Sigmoid colon (tissue), 7 donors: Measurements from ENCODE around the gene CDHR4. TPM values are rescaled to one million over a fixed set of nuclear protein-coding genes. Genes with fewer than 3 reads are reported as not detected.

Experiments used
- DNase-seq: peaks from one replicate; pipeline ENCODE4 v3.0.0-alpha.2; 2019
- H3K27ac ChIP-seq, 4 donors: fragments of 200-600 bp; sonication (generic); one replicate each; pipeline ENCODE4 v1.5.1; 2016 to 2019; ENCODE audit warnings: mild to moderate bottlenecking in 1 of 4
- H3K27me3 ChIP-seq, 3 donors: fragments of 200-600 bp; sonication (generic); one replicate each; pipeline ENCODE4 v1.5.1; 2019; ENCODE audit warnings: mild to moderate bottlenecking in 1 of 3
- H3K36me3 ChIP-seq, 4 donors: fragments of 200-600 bp; sonication (generic); one replicate each; pipeline ENCODE4 v1.5.1; 2016 to 2019
- H3K4me1 ChIP-seq, 4 donors: fragments of 200-600 bp; sonication (generic); one replicate each; pipeline ENCODE4 v1.5.1; 2017 to 2019
- H3K4me3 ChIP-seq, 4 donors: fragments of 200-600 bp; sonication (generic); one replicate each; pipeline ENCODE4 v1.5.1; 2017 to 2019; ENCODE audit warnings: mild to moderate bottlenecking in 2 of 4, moderate library complexity in 1 of 4
- H3K9me3 ChIP-seq, 4 donors: fragments of 200-600 bp in 3 of 4; sonication (generic) in 3 of 4; one replicate each; pipeline versions ENCODE4 v1.5.1 to v1.6.1; 2013 to 2019
- EP300 ChIP-seq, 4 donors: sonication (generic); formaldehyde crosslinking; IDR thresholded peaks; one replicate each; pipeline ENCODE4 v1.6.1; 2017; ENCODE audit warnings: antibody characterized with exemption in 4 of 4
- POLR2A ChIP-seq, 2 donors: fragments of 450-650 bp; IDR thresholded peaks; one replicate each; pipeline ENCODE4 v1.6.1; 2016; ENCODE audit warnings: antibody characterized with exemption in 2 of 2, mild to moderate bottlenecking in 2 of 2, moderate library complexity in 2 of 2
- POLR2AphosphoS5 ChIP-seq, 4 donors: sonication (generic); formaldehyde crosslinking; IDR thresholded peaks; one replicate each; pipeline ENCODE4 v1.6.1; 2017; ENCODE audit warnings: antibody characterized with exemption in 4 of 4
- WGBS, 2 donors: extraction: QIAGEN DNeasy Blood & Tissue Kit; methylation state at CpG; one replicate each; pipeline ENCODE4 v1.1.7; 2013; 5-methylcytosine and 5-hydroxymethylcytosine counted together
- intact Hi-C: fragments of 100-400 bp; cut with DNase I; formaldehyde crosslinking; loops from one replicate; pipeline ENCODE4 v1.15.1; 2023
- polyA plus RNA-seq, 3 donors: library from polyadenylated mRNA; stranded (reverse); fragments of 200-250 nt; gene quantifications; one replicate each; pipeline ENCODE4 v1.2.3, GENCODE V29; 2013
- total RNA-seq, 4 donors: library from RNA; depleted of rRNA; stranded (reverse); fragments of >200 nt; gene quantifications; one replicate each; pipeline ENCODE4 v1.1.0, GENCODE V29; 2016
- TF ChIP-seq, protein P1 (sequence below), 4 experiments: fragments of 450-650 bp in 3 of 4; fragments of 200-600 bp in 1 of 4; IDR thresholded peaks; one replicate each; pipeline ENCODE4 v1.5.1; 2016 to 2019; ENCODE audit warnings: antibody characterized with exemption in 4 of 4, mild to moderate bottlenecking in 3 of 4, moderate library complexity in 2 of 4
- donor health status: healthy with polysubstance abuse.
- donor health status: Bipolar disorder and iron deficiency.
- donor health status: healthy.

CDHR4 gene
- total RNA-seq, result 1 to 10 TPM in 1 of 4 donors, under 1 TPM in 2, not detected in 1; 0.27 to 1.1 (median 0.99) TPM
- under 1 TPM in 1 of 3 donors, not detected in 2; 0.16 TPM for polyA plus RNA-seq

DNA sequence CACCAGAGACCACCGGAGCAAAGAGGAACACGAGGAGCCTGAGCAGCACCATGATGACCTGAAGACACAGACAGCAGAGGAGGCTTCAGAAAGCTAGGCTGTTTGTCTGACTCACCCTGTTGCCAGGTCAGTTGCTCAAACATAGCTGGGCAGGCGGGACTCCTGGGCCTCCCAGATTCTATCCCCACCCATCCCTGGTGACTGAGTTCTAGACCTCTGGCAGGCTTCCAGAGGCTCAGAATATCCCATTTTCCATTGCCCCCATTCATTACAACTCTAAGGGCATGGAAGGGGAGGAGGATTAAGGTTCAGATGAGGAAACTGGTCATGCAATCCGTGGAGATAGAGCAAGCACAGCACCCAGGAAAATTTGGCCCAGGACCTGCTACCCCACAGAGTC, at the start of gene CDHR4:
Gene CDHR4, minus strand, starts transcription at position 113 of the 400 bp plus-strand sequence. Its CDS starts 61 bp downstream, at position 52.
- Histone ChIP-seq H3K4me3 (no peak within 1 kb of the TSS), H3K27me3 (no peaks in the 10 kb centered on the region), H3K9me3 (no peaks in the 10 kb centered on the region), H3K36me3 (no peaks in the 10 kb centered on the region), H3K27ac (peak within 1 kb of the TSS in 1 of 4 donors; percentile 6), H3K4me1 (peaks cover 0 to 22% (median 16%) of the 10 kb centered on the region in 4 donors)
- intact Hi-C loops, result no loop called here
- no peak for DNase-seq
- 56 to 73% methylated on average over 4 of the region's 4 CpGs for WGBS, 2 donors
- no peak for TF ChIP-seq EP300 (IDR thresholded peaks at IDR 0.05)
- TF ChIP-seq, protein P1, sequence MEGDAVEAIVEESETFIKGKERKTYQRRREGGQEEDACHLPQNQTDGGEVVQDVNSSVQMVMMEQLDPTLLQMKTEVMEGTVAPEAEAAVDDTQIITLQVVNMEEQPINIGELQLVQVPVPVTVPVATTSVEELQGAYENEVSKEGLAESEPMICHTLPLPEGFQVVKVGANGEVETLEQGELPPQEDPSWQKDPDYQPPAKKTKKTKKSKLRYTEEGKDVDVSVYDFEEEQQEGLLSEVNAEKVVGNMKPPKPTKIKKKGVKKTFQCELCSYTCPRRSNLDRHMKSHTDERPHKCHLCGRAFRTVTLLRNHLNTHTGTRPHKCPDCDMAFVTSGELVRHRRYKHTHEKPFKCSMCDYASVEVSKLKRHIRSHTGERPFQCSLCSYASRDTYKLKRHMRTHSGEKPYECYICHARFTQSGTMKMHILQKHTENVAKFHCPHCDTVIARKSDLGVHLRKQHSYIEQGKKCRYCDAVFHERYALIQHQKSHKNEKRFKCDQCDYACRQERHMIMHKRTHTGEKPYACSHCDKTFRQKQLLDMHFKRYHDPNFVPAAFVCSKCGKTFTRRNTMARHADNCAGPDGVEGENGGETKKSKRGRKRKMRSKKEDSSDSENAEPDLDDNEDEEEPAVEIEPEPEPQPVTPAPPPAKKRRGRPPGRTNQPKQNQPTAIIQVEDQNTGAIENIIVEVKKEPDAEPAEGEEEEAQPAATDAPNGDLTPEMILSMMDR (IDR thresholded peaks at IDR 0.05), result no peak
- TF ChIP-seq POLR2AphosphoS5 (IDR thresholded peaks at IDR 0.05), result no peak
- no peak for TF ChIP-seq POLR2A (IDR thresholded peaks at IDR 0.05)

GRCh38 chr3:49845694-49846093, 46.0 kb upstream of the CDHR4 start:
- Histone ChIP-seq H3K27ac (no peak overlapping the region), H3K4me1 (no peaks in the 10 kb centered on the region), H3K9me3 (no peaks in the 10 kb centered on the region), H3K4me3 (no peak overlapping the region), H3K27me3 (no peaks in the 10 kb centered on the region), H3K36me3 (no peaks in the 10 kb centered on the region)
- TF ChIP-seq POLR2AphosphoS5 (IDR thresholded peaks at IDR 0.05) (no peak), POLR2A (IDR thresholded peaks at IDR 0.05) (no peak), EP300 (IDR thresholded peaks at IDR 0.05) (no peak)
- TF ChIP-seq, protein P1 (IDR thresholded peaks at IDR 0.05), result no peak
- no peak for DNase-seq
- 49 to 76% methylated on average over 3 of the region's 3 CpGs for WGBS, 2 donors
- intact Hi-C loops, result no loop called here

DNA sequence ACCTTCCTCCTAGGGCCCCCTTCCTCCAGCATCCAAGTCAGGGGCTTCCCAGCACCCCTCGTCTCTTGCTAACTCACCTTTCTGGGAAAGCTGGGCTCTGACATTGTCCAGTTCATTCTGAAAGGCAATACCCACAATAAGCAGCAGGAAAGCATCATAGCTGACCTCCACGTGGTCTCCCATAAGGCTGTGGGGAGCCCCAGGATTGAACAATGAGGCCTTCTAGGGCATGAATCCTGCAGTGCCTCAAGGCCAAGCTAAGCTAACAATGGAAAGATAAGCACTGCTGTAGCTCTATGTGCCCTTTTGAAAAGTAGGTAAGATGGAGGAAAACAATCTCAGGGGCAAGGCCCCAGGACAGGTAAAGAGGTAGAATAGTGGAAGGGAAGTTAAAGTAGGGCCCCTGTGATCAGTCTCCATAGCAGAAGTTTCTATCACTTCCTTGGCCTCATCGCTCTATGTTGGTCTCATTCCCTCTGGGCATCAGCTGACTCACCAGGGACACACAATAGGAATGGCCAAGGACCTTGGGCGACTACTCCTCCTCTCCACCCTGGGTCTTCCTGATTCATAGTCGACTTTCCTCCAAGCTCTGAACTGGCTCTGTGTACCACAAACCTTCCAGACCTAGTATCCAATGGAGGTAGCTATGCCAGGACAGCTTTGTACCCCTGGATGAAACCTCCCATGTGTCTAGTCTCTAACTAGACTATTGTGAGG, 45.0 kb upstream of the CDHR4 start:
- Histone ChIP-seq H3K27ac (no peak overlapping the region), H3K4me1 (peaks cover 0 to 7% (median 2%) of the 10 kb centered on the region in 4 donors), H3K27me3 (no peaks in the 10 kb centered on the region), H3K4me3 (no peak overlapping the region), H3K36me3 (no peaks in the 10 kb centered on the region), H3K9me3 (no peaks in the 10 kb centered on the region)
- DNase-seq, result no peak
- TF ChIP-seq POLR2AphosphoS5 (IDR thresholded peaks at IDR 0.05) (no peak), POLR2A (IDR thresholded peaks at IDR 0.05) (no peak), EP300 (IDR thresholded peaks at IDR 0.05) (no peak)
- TF ChIP-seq, protein P1 (IDR thresholded peaks at IDR 0.05), result no peak
- WGBS, 2 donors, result 85 to 93% methylated on average over 5 of the region's 5 CpGs
- intact Hi-C loops, result loop anchor here (5.0 kb wide), 1 partner anchor 307 kb away; no protein-coding TSS in a partner anchor

- no peaks in the 10 kb centered on the region for H3K27me3 ChIP-seq
- TF ChIP-seq POLR2A (IDR thresholded peaks at IDR 0.05) (no peak), EP300 (IDR thresholded peaks at IDR 0.05) (no peak), POLR2AphosphoS5 (IDR thresholded peaks at IDR 0.05) (no peak)
- TF ChIP-seq, protein P1 (IDR thresholded peaks at IDR 0.05), result no peak
- H3K27ac ChIP-seq, result no peak overlapping the region
- no peak overlapping the region for H3K4me3 ChIP-seq
- no peaks in the 10 kb centered on the region for H3K36me3 ChIP-seq
- DNase-seq, result no peak
- H3K4me1 ChIP-seq, result peaks cover 0 to 15% (median 4%) of the 10 kb centered on the region in 4 donors
- 97% methylated on average over 3 of the region's 3 CpGs for WGBS, 2 donors
- intact Hi-C loops, result loop anchor here (5.0 kb wide), 1 partner anchor 306 kb away; no protein-coding TSS in a partner anchor
- no peaks in the 10 kb centered on the region for H3K9me3 ChIP-seq
Observed at GRCh38 chr3:49842843-49843517, 43.3 kb upstream of the CDHR4 start.
